ENCODE measurements around the gene MAEL. TPM values are rescaled to one million over a fixed set of nuclear protein-coding genes. Genes with fewer than 3 reads are reported as not detected.

Gene MAEL
- total RNA-seq, 4 donors from 2014 or later = 0.69 TPM; not detected in 3

GRCh38 chr1:167033646-167034045, 44.6 kb downstream of the MAEL start:
- intact Hi-C loops (cut with DNase I; ENCODE audit: low total_unique reads) = no loop called here
- Histone ChIP-seq H3K36me3 (no peaks in the 10 kb centered on the region), H3K9me3 (no peaks in the 10 kb centered on the region), H3K27ac (no peak overlapping the region), H3K27me3 (no peaks in the 10 kb centered on the region), H3K4me1 (no peaks in the 10 kb centered on the region), H3K4me3 (no peak overlapping the region)
- no peak for DNase-seq
- TF ChIP-seq, protein P1, sequence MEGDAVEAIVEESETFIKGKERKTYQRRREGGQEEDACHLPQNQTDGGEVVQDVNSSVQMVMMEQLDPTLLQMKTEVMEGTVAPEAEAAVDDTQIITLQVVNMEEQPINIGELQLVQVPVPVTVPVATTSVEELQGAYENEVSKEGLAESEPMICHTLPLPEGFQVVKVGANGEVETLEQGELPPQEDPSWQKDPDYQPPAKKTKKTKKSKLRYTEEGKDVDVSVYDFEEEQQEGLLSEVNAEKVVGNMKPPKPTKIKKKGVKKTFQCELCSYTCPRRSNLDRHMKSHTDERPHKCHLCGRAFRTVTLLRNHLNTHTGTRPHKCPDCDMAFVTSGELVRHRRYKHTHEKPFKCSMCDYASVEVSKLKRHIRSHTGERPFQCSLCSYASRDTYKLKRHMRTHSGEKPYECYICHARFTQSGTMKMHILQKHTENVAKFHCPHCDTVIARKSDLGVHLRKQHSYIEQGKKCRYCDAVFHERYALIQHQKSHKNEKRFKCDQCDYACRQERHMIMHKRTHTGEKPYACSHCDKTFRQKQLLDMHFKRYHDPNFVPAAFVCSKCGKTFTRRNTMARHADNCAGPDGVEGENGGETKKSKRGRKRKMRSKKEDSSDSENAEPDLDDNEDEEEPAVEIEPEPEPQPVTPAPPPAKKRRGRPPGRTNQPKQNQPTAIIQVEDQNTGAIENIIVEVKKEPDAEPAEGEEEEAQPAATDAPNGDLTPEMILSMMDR (IDR thresholded peaks at IDR 0.05) = no peak
- TF ChIP-seq POLR2A (IDR thresholded peaks at IDR 0.05) = no peak

GRCh38 chr1:167043752-167044488, 54.8 kb downstream of the MAEL start:
- intact Hi-C loops (cut with DNase I; ENCODE audit: low total_unique reads) = no loop called here
- DNase-seq = peak; percentile 51 to 54
- Histone ChIP-seq H3K27ac (no peak overlapping the region), H3K4me3 (peak overlapping the region in 1 of 2 donors; percentile 23), H3K4me1 (no peaks in the 10 kb centered on the region), H3K27me3 (no peaks in the 10 kb centered on the region), H3K36me3 (no peaks in the 10 kb centered on the region), H3K9me3 (no peaks in the 10 kb centered on the region)
- TF ChIP-seq POLR2A (IDR thresholded peaks at IDR 0.05) = no peak
- TF ChIP-seq, protein P1 (IDR thresholded peaks at IDR 0.05) = no peak

DNA sequence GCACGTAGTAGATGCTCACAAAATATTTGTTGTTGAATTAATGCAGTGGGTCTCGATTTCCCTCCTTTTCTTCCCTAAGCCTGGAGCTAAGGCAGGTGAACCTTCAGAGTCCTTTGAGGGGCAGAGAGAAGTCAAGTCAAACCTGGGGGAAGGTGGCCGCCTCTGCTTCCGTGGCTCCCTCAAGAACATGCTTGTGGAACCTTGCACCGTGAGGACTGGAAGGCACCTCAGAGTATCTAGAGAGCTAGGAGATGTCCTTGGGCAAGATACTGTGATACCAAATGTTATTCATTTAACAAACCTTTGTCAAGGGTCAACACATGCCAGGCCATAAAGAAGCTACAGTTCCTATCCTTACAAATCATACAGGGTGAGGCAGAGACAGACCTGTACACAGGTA, 62.8 kb downstream of the MAEL start:
- Histone ChIP-seq H3K36me3 (no peaks in the 10 kb centered on the region), H3K9me3 (no peaks in the 10 kb centered on the region), H3K27me3 (no peaks in the 10 kb centered on the region), H3K4me3 (no peak overlapping the region), H3K4me1 (no peaks in the 10 kb centered on the region), H3K27ac (no peak overlapping the region)
- no peak for DNase-seq
- TF ChIP-seq, protein P1 (IDR thresholded peaks at IDR 0.05) = no peak
- no peak for TF ChIP-seq POLR2A (IDR thresholded peaks at IDR 0.05)
- intact Hi-C loops (cut with DNase I; ENCODE audit: low total_unique reads) = no loop called here

- intact Hi-C loops (cut with DNase I; ENCODE audit: low total_unique reads) = no loop called here
- Histone ChIP-seq H3K4me3 (no peak overlapping the region), H3K36me3 (no peaks in the 10 kb centered on the region), H3K4me1 (no peaks in the 10 kb centered on the region), H3K27me3 (no peaks in the 10 kb centered on the region), H3K27ac (no peak overlapping the region), H3K9me3 (no peaks in the 10 kb centered on the region)
- no peak for DNase-seq
- TF ChIP-seq, protein P1 (IDR thresholded peaks at IDR 0.05) = peak in 1 of 4 experiments; percentile 10
- no peak for TF ChIP-seq POLR2A (IDR thresholded peaks at IDR 0.05)
Observed at GRCh38 chr1:167052389-167052788, 63.3 kb downstream of the MAEL start.

GRCh38 chr1:167054531-167054930, 65.5 kb downstream of the MAEL start:
- no peaks in the 10 kb centered on the region for H3K4me1 ChIP-seq
- H3K4me3 ChIP-seq = no peak overlapping the region
- intact Hi-C loops (cut with DNase I; ENCODE audit: low total_unique reads) = no loop called here
- H3K36me3 ChIP-seq = no peaks in the 10 kb centered on the region
- DNase-seq = no peak
- no peaks in the 10 kb centered on the region for H3K27me3 ChIP-seq
- H3K27ac ChIP-seq = no peak overlapping the region
- H3K9me3 ChIP-seq = no peaks in the 10 kb centered on the region
- TF ChIP-seq POLR2A (IDR thresholded peaks at IDR 0.05) = no peak
- TF ChIP-seq, protein P1 (IDR thresholded peaks at IDR 0.05) = no peak
